Psoas muscle (tissue), 8 donors: ENCODE measurements around the gene FAM120B. TPM values are rescaled to one million over a fixed set of nuclear protein-coding genes. Genes with fewer than 3 reads are reported as not detected.

Experiments used
- ATAC-seq, 4 donors: fragments of 200-7000 bp; cut with Tn5 transposase; one replicate each; pipeline ENCODE4 v1.9.1; 2020; ENCODE audit warnings: moderate library complexity in 3 of 4, mild to moderate bottlenecking in 2 of 4
- DNase-seq, 2 donors: peaks; one replicate each; pipeline ENCODE4 v3.0.0-alpha.2; 2020
- H3K27ac ChIP-seq: fragments of 200-600 bp; one replicate; pipeline ENCODE4 v1.8.0; 2022
- H3K27me3 ChIP-seq, 3 donors: fragments of 200-600 bp in 1 of 3; one replicate each; pipeline versions ENCODE4 v1.6.1 to v1.8.0; 2013 to 2022; ENCODE audit warnings: low read length in 2 of 3, mild to moderate bottlenecking in 2 of 3, moderate library complexity in 1 of 3; ENCODE audit not compliant: insufficient read depth in 3 of 3
- H3K36me3 ChIP-seq, 2 donors: fragments of 200-600 bp in 1 of 2; one replicate each; pipeline versions ENCODE4 v1.6.1 to v1.8.0; 2013 to 2022; ENCODE audit warnings: low read depth in 1 of 2, mild to moderate bottlenecking in 1 of 2, moderate library complexity in 1 of 2; ENCODE audit not compliant: insufficient read depth in 1 of 2
- H3K4me1 ChIP-seq: fragments of 200-600 bp; one replicate; pipeline ENCODE4 v1.8.0; 2022
- H3K4me3 ChIP-seq: fragments of 200-600 bp; one replicate; pipeline ENCODE4 v1.8.0; 2022; ENCODE audit warnings: mild to moderate bottlenecking
- H3K9me3 ChIP-seq: fragments of 200-600 bp; one replicate; pipeline ENCODE4 v1.8.0; 2022
- WGBS, 3 donors: extraction: QIAGEN DNeasy Blood & Tissue Kit; methylation state at CpG; one replicate each; pipeline versions ENCODE4 v1.1.6 to v1.1.7; 2013; 5-methylcytosine and 5-hydroxymethylcytosine counted together
- intact Hi-C, 2 donors: fragments of 100-400 bp; cut with DNase I; formaldehyde crosslinking; loops; one replicate each; pipeline versions ENCODE4 v1.11.0 to v1.14.2; 2022
- polyA plus RNA-seq, 3 donors: library from polyadenylated mRNA; stranded (reverse); fragments of 200-250 nt; gene quantifications; one replicate each; pipeline ENCODE4 v1.2.3, GENCODE V29; 2013
- total RNA-seq, 4 donors: library from RNA; stranded (reverse); fragmentation: NEBNext Ultra II Directional in 2 of 4; extraction: Animal tissue kit (Norgen Biotek cat#: 25700) in 2 of 4; gene quantifications; one replicate each; pipeline versions ENCODE4 v1.2.1 to v1.2.4, GENCODE V29; 2021 to 2023
- TF ChIP-seq, protein P1 (sequence below): fragments of 200-600 bp; IDR thresholded peaks from one replicate; pipeline ENCODE4 v1.8.0; 2022; ENCODE audit warnings: antibody characterized with exemption
- donor health status: healthy with polysubstance abuse.
- donor health status: DM: no; HTN: no; CAD: no; lungs with moderate emphysema.
- donor health status: Bipolar disorder and iron deficiency.
- donor health status: healthy.
- donor health status: DM: yes; HTN: yes; CAD: no.
- donor health status: DM: no; HTN: no; CAD: no.
- donor health status: DM: no; HTN: no; CAD: no.
- donor health status: DM: yes; HTN: yes; CAD: no.

FAM120B gene
- total and polyA plus RNA-seq, 7 donors = 9.2 to 24.2 (median 19.4) TPM

GRCh38 chr6:170455335-170455979 is 148.9 kb downstream of the FAM120B start:
- Histone ChIP-seq H3K4me1 (no peaks in the 10 kb centered on the region), H3K27ac (no peak overlapping the region), H3K9me3 (no peaks in the 10 kb centered on the region), H3K36me3 (no peaks in the 10 kb centered on the region), H3K4me3 (no peak overlapping the region), H3K27me3 (no peaks in the 10 kb centered on the region)
- ATAC-seq = peak in 1 of 4 donors; percentile 22
- no peak for DNase-seq
- 89 to 97% (median 91%) methylated on average over 26 of the region's 26 CpGs for WGBS, 3 donors
- TF ChIP-seq, protein P1, sequence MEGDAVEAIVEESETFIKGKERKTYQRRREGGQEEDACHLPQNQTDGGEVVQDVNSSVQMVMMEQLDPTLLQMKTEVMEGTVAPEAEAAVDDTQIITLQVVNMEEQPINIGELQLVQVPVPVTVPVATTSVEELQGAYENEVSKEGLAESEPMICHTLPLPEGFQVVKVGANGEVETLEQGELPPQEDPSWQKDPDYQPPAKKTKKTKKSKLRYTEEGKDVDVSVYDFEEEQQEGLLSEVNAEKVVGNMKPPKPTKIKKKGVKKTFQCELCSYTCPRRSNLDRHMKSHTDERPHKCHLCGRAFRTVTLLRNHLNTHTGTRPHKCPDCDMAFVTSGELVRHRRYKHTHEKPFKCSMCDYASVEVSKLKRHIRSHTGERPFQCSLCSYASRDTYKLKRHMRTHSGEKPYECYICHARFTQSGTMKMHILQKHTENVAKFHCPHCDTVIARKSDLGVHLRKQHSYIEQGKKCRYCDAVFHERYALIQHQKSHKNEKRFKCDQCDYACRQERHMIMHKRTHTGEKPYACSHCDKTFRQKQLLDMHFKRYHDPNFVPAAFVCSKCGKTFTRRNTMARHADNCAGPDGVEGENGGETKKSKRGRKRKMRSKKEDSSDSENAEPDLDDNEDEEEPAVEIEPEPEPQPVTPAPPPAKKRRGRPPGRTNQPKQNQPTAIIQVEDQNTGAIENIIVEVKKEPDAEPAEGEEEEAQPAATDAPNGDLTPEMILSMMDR = no peak
- intact Hi-C loops = no loop called here

DNA sequence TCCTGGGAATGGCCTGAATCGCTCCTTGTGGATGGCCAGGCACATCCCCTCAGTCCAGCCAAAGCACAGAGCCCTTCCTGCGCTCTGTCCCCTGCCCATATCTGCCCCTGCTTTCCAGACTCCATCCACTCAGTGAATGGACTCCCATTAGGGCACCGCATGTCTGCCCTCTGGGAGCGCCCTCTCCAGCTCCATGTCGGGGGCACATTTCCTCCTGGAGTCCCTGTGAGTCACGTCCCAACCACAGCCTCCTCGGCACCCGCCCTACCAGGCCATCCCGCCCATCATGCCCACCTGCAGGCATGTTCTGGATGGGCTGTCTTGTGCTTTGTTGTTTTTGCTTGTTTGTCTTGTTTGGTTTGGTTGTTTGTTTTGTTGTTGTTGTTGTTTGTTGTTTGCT is 149.8 kb downstream of the FAM120B start:
- Histone ChIP-seq H3K27ac (no peak overlapping the region), H3K4me1 (no peaks in the 10 kb centered on the region), H3K9me3 (no peaks in the 10 kb centered on the region), H3K36me3 (no peaks in the 10 kb centered on the region), H3K27me3 (no peaks in the 10 kb centered on the region), H3K4me3 (no peak overlapping the region)
- intact Hi-C loops = no loop called here
- 78 to 93% (median 89%) methylated on average over 9 of the region's 9 CpGs for WGBS, 3 donors
- TF ChIP-seq, protein P1 = no peak
- ATAC-seq (no peak), DNase-seq (no peak)

Other genes starting within 250 kb of the FAM120B start
- 1 to 10 TPM; 2.9 to 5.3 (median 4.6) TPM for gene DLL1, start 15.7 kb upstream of the FAM120B start, total RNA-seq
- gene DLL1, start 15.7 kb upstream of the FAM120B start, polyA plus RNA-seq = 1 to 10 TPM; 1.5 to 1.8 (median 1.6) TPM
- 100 to 1,000 TPM; 139 to 246 (median 194) TPM for gene PSMB1, start 246.5 kb downstream of the FAM120B start, total RNA-seq
- gene PSMB1, start 246.5 kb downstream of the FAM120B start, polyA plus RNA-seq = 100 to 1,000 TPM; 280 to 367 (median 361) TPM
- 10 to 100 TPM in 1 of 4 donors, 1 to 10 TPM in 3; 6.9 to 12.0 (median 8.0) TPM for gene TBP, start 247.6 kb downstream of the FAM120B start, total RNA-seq
- gene TBP, start 247.6 kb downstream of the FAM120B start, polyA plus RNA-seq = 10 to 100 TPM in 1 of 3 donors, 1 to 10 TPM in 2; 8.3 to 20.0 (median 9.6) TPM